Mucosa of gallbladder (tissue), 1 donor: Measurements from ENCODE around the gene ARID1B. TPM values are rescaled to one million over a fixed set of nuclear protein-coding genes. Genes with fewer than 3 reads are reported as not detected.

ENCODE experiments used
- DNase-seq: peaks from one replicate; pipeline ENCODE4 v3.0.0-alpha.2; 2020; ENCODE audit warnings: low spot score
- total RNA-seq: library from RNA; stranded (reverse); gene quantifications from one replicate; pipeline ENCODE4 v1.2.1, GENCODE V29; 2021
- donor health status: DM: no; HTN: no; CAD: no.

ARID1B gene
- total RNA-seq, 1 donor from 2014 or later = 101 TPM

- DNase-seq = peak; percentile 45
Measured at GRCh38 chr6:157240059-157240959, 463.1 kb downstream of the ARID1B start.

GRCh38 chr6:157240960-157241311 is 463.8 kb downstream of the ARID1B start:
- no peak for DNase-seq

- DNase-seq = no peak
Measured at GRCh38 chr6:157242791-157243190, 465.6 kb downstream of the ARID1B start.

- DNase-seq = peak; percentile 39
Measured at GRCh38 chr6:157244175-157244574, 467.0 kb downstream of the ARID1B start.

GRCh38 chr6:157244780-157245179 is 467.6 kb downstream of the ARID1B start:
- DNase-seq = no peak

GRCh38 chr6:157245436-157245835 is 468.3 kb downstream of the ARID1B start:
- no peak for DNase-seq

GRCh38 chr6:157246048-157246630 is 469.0 kb downstream of the ARID1B start:
- DNase-seq = no peak

GRCh38 chr6:157246771-157247484 is 469.8 kb downstream of the ARID1B start:
- no peak for DNase-seq

GRCh38 chr6:157248264-157248663 is 471.1 kb downstream of the ARID1B start:
- no peak for DNase-seq

- no peak for DNase-seq
Measured at GRCh38 chr6:157249826-157250225, 472.6 kb downstream of the ARID1B start.

GRCh38 chr6:157251586-157252247 is 474.5 kb downstream of the ARID1B start:
- no peak for DNase-seq

- DNase-seq = peak; percentile 87
Measured at GRCh38 chr6:157253017-157253416, 475.8 kb downstream of the ARID1B start.

- DNase-seq = peak; percentile 41
Measured at GRCh38 chr6:157253699-157254098, 476.5 kb downstream of the ARID1B start.

- no peak for DNase-seq
Measured at GRCh38 chr6:157254538-157254937, 477.4 kb downstream of the ARID1B start.

GRCh38 chr6:157255079-157255478 is 477.9 kb downstream of the ARID1B start:
- no peak for DNase-seq

- DNase-seq = no peak
Measured at GRCh38 chr6:157258878-157259277, 481.7 kb downstream of the ARID1B start.

GRCh38 chr6:157259443-157259842 is 482.3 kb downstream of the ARID1B start:
- DNase-seq = no peak
